Bronchial epithelial cell (primary cell): Measurements from ENCODE around the gene ORM2. TPM values are rescaled to one million over a fixed set of nuclear protein-coding genes. Genes with fewer than 3 reads are reported as not detected.

Experiments
- DNase-seq: peaks from one replicate; pipeline ENCODE4 v3.0.0-alpha.2; 2010; ENCODE audit warnings: low read depth
- FAIRE-seq: peaks from 2 replicates; lab custom pipeline; 2011; peaks lifted over from hg19 to GRCh38; lab: Jason Lieb, UNC
- H3K27me3 ChIP-seq: 2 replicates; pipeline ENCODE4 v1.5.1; 2011; ENCODE audit warnings: low read length; ENCODE audit not compliant: control insufficient read depth, insufficient read depth
- H3K36me3 ChIP-seq: 2 replicates; pipeline ENCODE4 v1.5.1; 2011; ENCODE audit warnings: low read length; ENCODE audit not compliant: control insufficient read depth, insufficient read depth
- H3K4me3 ChIP-seq: 2 replicates; pipeline ENCODE4 v1.5.1; 2011; ENCODE audit warnings: mild to moderate bottlenecking, low read depth, low read length, control low read depth
- total RNA-seq: library from RNA; depleted of rRNA; stranded (reverse); fragments of >200 nt; gene quantifications from 2 replicates; pipeline ENCODE4 v1.2.1, GENCODE V29; 2014
- TF ChIP-seq, protein P1 (sequence below): IDR thresholded peaks from 2 replicates; pipeline ENCODE4 v1.5.1; 2011; ENCODE audit warnings: mild to moderate bottlenecking, moderate library complexity, low read length, control low read depth, inconsistent platforms; ENCODE audit not compliant: insufficient read depth, severe bottlenecking

The ORM2 gene
- total RNA-seq, 1 donor from 2014 or later: not detected

DNA sequence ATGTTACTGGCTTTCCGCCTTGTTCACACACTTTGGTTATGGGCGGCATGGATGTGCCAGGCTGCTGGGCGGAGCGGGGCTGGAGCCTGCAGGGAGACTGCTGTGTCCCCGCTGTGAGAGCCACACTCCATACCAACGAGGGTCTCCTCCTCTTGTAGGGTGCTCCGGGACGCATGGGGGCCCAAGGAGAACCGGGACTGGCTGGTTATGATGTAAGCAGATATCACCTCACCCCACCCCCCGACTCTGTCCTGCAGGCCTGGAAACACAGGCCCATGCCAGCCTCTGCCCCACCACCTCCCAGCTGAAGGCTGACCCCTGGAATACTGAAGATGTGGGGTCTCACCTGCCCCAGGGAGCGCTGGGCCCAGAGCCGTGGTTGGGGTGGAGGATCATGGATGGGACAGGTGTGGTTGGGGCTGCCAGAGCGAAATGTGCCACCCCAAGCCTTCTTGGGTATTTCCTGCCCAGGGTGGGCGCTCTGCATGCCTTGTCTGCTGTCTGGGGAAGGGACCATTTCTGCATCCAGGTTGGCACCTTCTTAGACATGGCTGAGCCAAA lies 46.0 kb upstream of the ORM2 start:
- FAIRE-seq: no peak
- no peak overlapping the region for H3K4me3 ChIP-seq
- DNase-seq: no peak
- TF ChIP-seq, protein P1, sequence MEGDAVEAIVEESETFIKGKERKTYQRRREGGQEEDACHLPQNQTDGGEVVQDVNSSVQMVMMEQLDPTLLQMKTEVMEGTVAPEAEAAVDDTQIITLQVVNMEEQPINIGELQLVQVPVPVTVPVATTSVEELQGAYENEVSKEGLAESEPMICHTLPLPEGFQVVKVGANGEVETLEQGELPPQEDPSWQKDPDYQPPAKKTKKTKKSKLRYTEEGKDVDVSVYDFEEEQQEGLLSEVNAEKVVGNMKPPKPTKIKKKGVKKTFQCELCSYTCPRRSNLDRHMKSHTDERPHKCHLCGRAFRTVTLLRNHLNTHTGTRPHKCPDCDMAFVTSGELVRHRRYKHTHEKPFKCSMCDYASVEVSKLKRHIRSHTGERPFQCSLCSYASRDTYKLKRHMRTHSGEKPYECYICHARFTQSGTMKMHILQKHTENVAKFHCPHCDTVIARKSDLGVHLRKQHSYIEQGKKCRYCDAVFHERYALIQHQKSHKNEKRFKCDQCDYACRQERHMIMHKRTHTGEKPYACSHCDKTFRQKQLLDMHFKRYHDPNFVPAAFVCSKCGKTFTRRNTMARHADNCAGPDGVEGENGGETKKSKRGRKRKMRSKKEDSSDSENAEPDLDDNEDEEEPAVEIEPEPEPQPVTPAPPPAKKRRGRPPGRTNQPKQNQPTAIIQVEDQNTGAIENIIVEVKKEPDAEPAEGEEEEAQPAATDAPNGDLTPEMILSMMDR: no peak
- H3K36me3 ChIP-seq: no peaks in the 10 kb centered on the region
- no peaks in the 10 kb centered on the region for H3K27me3 ChIP-seq

DNA sequence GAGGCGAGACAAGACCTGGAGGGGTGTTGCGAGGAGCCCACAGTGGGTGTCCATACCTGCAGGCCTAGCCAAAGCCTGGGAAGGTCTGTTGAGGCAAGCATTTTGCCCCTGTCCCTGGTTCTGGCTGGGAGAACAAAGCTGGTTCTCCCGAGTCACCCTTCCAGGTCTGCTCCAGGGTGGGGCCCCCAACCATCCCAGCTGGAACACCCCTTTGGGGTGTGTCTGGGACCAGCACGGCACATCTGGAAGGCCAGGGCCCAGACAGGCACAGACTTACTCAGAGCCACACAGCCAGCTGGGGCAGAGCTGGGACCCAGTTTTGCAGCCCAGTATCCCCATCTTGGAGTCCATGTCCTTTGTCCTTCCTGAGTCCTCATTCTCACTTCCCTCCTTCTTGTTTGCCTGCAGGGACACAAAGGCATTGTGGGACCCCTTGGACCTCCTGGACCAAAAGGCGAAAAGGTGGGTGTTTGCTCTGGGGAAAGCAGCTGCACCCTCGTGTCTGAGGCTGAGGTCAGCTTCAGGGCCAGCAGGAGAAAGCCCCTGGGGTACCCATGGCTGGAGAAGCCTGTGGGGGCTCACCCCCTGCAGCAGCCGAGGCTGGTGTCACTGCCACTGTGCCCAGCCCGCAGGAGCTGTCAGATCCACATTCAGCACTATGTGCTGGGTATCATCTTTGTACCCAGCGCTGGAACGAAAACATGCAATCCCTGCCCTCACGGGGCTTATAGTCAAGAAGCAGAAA lies 45.2 kb upstream of the ORM2 start:
- no peaks in the 10 kb centered on the region for H3K27me3 ChIP-seq
- TF ChIP-seq, protein P1: no peak
- H3K36me3 ChIP-seq: no peaks in the 10 kb centered on the region
- no peak overlapping the region for H3K4me3 ChIP-seq
- DNase-seq (no peak), FAIRE-seq (no peak)

GRCh38 chr9:114285166-114285867 lies 44.4 kb upstream of the ORM2 start:
- no peak for FAIRE-seq

DNA sequence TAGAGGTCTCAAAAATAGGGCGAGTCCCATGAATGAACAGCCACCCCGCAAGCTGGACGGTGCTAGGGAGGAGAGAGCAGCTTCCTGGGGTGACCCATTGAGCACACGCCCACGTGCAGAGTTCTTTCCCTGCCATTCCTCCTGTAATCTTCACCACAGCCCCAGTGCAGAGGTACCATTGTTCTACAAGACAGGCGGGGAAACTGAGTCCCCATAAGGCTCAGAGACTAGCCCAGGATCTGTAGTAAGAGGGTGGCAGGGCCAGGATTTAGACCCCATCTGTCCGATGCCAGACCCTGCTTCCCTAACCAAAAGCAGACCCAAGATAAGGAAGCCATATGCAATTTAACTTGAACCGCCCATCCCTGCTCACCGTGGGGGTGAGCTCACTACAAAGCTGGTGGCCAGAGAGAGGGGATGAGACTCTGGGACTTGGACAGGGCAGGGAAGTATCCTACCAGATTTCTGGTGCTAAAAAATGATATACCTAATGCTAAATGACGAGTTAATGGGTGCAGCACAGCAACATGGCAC lies 43.5 kb upstream of the ORM2 start:
- TF ChIP-seq, protein P1: no peak
- H3K4me3 ChIP-seq: no peak overlapping the region
- DNase-seq (no peak), FAIRE-seq (no peak)
- H3K36me3 ChIP-seq: peaks cover 2% of the 10 kb centered on the region
- H3K27me3 ChIP-seq: no peaks in the 10 kb centered on the region

More at GRCh38 chr9:114285166-114285867, 44.4 kb upstream of the ORM2 start:
- peak; percentile 48 for DNase-seq
- TF ChIP-seq, protein P1: no peak
- Histone ChIP-seq H3K4me3 (no peak overlapping the region), H3K36me3 (no peaks in the 10 kb centered on the region), H3K27me3 (no peaks in the 10 kb centered on the region)

- DNase-seq: no peak
- TF ChIP-seq, protein P1: no peak
Observed at GRCh38 chr9:114287001-114287762, 42.5 kb upstream of the ORM2 start.

More at GRCh38 chr9:114287001-114287762, 42.5 kb upstream of the ORM2 start:
- no peaks in the 10 kb centered on the region for H3K27me3 ChIP-seq
- no peak for FAIRE-seq
- H3K36me3 ChIP-seq: peaks cover 6% of the 10 kb centered on the region
- H3K4me3 ChIP-seq: no peak overlapping the region
